Stimulated activated CD4-positive, alpha-beta T cell treated with anti-CD3 and anti-CD28 coated beads, Interleukin-12 subunit alpha, Interleukin-12 subunit beta, amount 100 ng/mL, for 24 hours (primary cell): Measurements from ENCODE around the gene PLIN4.

Experiments used
- DNase-seq, 2 experiments: peaks; one replicate each; pipeline ENCODE4 v3.0.0-alpha.2; 2020; ENCODE audit warnings: low read depth in 2 of 2

Gene PLIN4

GRCh38 chr19:4454747-4455718 is 63.3 kb downstream of the PLIN4 start:
- no peak for DNase-seq

DNA sequence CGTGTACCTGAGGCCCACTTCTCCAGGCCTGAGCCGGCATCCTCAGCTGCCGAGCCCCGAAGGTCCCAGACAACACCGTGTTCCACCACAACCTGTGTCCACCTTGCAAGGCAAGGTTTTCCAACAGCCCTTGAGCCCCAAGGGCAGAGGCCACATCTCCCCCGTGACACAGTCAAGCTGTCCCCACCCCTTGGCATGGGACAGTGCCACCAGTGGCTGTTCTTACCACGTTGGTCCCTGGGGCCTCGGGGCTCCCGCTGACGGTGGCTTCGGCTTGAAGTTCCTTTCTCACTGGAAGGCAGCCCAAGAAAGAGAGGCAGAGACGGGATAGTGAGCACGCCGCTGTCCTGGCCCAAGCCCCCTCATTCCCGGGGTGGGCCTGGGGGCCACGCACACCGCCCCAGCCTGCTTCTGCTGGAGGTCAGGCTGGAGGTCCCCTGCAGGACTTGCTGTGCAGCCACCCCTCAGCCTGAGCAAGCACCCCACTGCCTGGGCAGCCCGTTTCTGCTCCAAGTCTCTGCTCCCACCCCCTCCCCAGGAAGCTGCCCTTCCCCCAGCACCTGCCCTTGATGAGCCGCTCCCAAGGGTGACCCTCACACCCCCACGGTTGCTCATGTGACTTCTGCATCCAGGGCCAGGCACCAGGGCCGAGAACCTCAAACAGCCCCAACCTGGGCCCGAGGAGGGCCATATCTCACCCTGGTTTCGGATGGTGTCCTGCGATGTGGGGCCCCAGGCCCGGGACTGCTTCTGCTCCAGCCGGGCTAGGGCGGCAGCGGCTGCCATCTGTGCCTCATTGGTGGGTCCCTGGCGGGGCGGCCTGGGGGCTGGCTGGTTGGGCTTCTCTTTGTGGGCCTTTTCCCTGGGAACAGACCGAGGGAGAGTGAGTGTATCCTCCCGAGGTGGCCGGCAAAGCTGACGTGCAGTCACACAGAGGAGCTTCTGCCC is 64.8 kb downstream of the PLIN4 start:
- no peak for DNase-seq

- DNase-seq, result no peak
These were observed 65.9 kb downstream of the PLIN4 start for GRCh38 chr19:4452230-4452990.
